Ectodermal cell (in vitro differentiated cells): ENCODE results near the gene KDF1.
A peak's percentile ranks its signal among the peaks of the same experiment; 100 is the strongest.

Source experiments
- H3K27ac ChIP-seq: 2 replicates; pipeline ENCODE4 v1.7.0; 2013; ENCODE audit warnings: mild to moderate bottlenecking, low read depth, low read length; ENCODE audit not compliant: insufficient read depth, poor library complexity, severe bottlenecking
- H3K27me3 ChIP-seq: 2 replicates; pipeline ENCODE4 v1.7.0; 2013; ENCODE audit warnings: mild to moderate bottlenecking, low read length; ENCODE audit not compliant: insufficient read depth, control insufficient read depth, poor library complexity, severe bottlenecking
- H3K36me3 ChIP-seq: one replicate; pipeline ENCODE4 v1.7.0; 2013; ENCODE audit warnings: low read length; ENCODE audit not compliant: control insufficient read depth, insufficient read depth
- H3K4me1 ChIP-seq: one replicate; pipeline ENCODE4 v1.7.0; 2013; ENCODE audit warnings: low read length; ENCODE audit not compliant: control insufficient read depth, insufficient read depth
- H3K4me3 ChIP-seq: 2 replicates; pipeline ENCODE4 v1.7.0; 2013; ENCODE audit warnings: low read depth, low read length, control low read depth; ENCODE audit not compliant: insufficient read depth
- H3K9me3 ChIP-seq: 2 replicates; pipeline ENCODE4 v1.7.0; 2013; ENCODE audit warnings: mild to moderate bottlenecking, low read length, moderate library complexity; ENCODE audit not compliant: control insufficient read depth
- WGBS, 2 experiments: methylation state at CpG; one replicate each; pipeline ENCODE4 v1.1.7; 2013; ENCODE audit warnings: missing lambda C conversion rate in 2 of 2; 5-methylcytosine and 5-hydroxymethylcytosine counted together

KDF1 gene

GRCh38 chr1:26976621-26977510 lies 16.6 kb upstream of the KDF1 start:
- H3K4me1 ChIP-seq, result peaks cover 4% of the 10 kb centered on the region

GRCh38 chr1:26972821-26973220 lies 12.6 kb upstream of the KDF1 start:
- WGBS, 2 experiments, result 87 to 93% methylated on average over 4 of the region's 4 CpGs
- peaks cover 4% of the 10 kb centered on the region for H3K4me1 ChIP-seq
- no peak overlapping the region for H3K4me3 ChIP-seq
- no peaks in the 10 kb centered on the region for H3K9me3 ChIP-seq
- no peaks in the 10 kb centered on the region for H3K36me3 ChIP-seq
- H3K27me3 ChIP-seq, result no peaks in the 10 kb centered on the region
- H3K27ac ChIP-seq, result no peak overlapping the region

More at GRCh38 chr1:26976621-26977510, 16.6 kb upstream of the KDF1 start:
- Histone ChIP-seq H3K4me3 (no peak overlapping the region), H3K9me3 (no peaks in the 10 kb centered on the region), H3K27ac (no peak overlapping the region), H3K36me3 (no peaks in the 10 kb centered on the region), H3K27me3 (no peaks in the 10 kb centered on the region)
- WGBS, 2 experiments, result 92 to 95% methylated on average over 3 of the region's 3 CpGs

- peaks cover 4% of the 10 kb centered on the region for H3K4me1 ChIP-seq
- H3K27me3 ChIP-seq, result no peaks in the 10 kb centered on the region
- H3K9me3 ChIP-seq, result no peaks in the 10 kb centered on the region
- H3K4me3 ChIP-seq, result no peak overlapping the region
- 55 to 69% methylated on average over 6 of the region's 6 CpGs for WGBS, 2 experiments
- H3K36me3 ChIP-seq, result no peaks in the 10 kb centered on the region
- no peak overlapping the region for H3K27ac ChIP-seq
Measured at GRCh38 chr1:26972390-26972789, 12.1 kb upstream of the KDF1 start.

GRCh38 chr1:26971590-26971989 lies 11.3 kb upstream of the KDF1 start:
- H3K27me3 ChIP-seq, result peaks cover 2% of the 10 kb centered on the region
- no peaks in the 10 kb centered on the region for H3K36me3 ChIP-seq
- H3K4me1 ChIP-seq, result peaks cover 4% of the 10 kb centered on the region
- no peaks in the 10 kb centered on the region for H3K9me3 ChIP-seq
- no peak overlapping the region for H3K27ac ChIP-seq
- H3K4me3 ChIP-seq, result no peak overlapping the region
- WGBS, 2 experiments, result 82 to 84% methylated on average over 3 of the region's 3 CpGs

- H3K36me3 ChIP-seq, result no peaks in the 10 kb centered on the region
- peaks cover 9% of the 10 kb centered on the region for H3K27me3 ChIP-seq
- no peak overlapping the region for H3K27ac ChIP-seq
- 91 to 93% methylated on average over 7 of the region's 7 CpGs for WGBS, 2 experiments
- peaks cover 4% of the 10 kb centered on the region for H3K4me1 ChIP-seq
- H3K9me3 ChIP-seq, result no peaks in the 10 kb centered on the region
- H3K4me3 ChIP-seq, result no peak overlapping the region
Measured at GRCh38 chr1:26970810-26971209, 10.5 kb upstream of the KDF1 start.

GRCh38 chr1:26965628-26966027 lies 5.4 kb upstream of the KDF1 start:
- Histone ChIP-seq H3K9me3 (no peaks in the 10 kb centered on the region), H3K4me1 (no peaks in the 10 kb centered on the region), H3K27me3 (peaks cover 31% of the 10 kb centered on the region), H3K36me3 (no peaks in the 10 kb centered on the region), H3K27ac (no peak overlapping the region), H3K4me3 (no peak overlapping the region)
- 89 to 94% methylated on average over 7 of the region's 9 CpGs for WGBS, 2 experiments

GRCh38 chr1:26965213-26965612 lies 4.9 kb upstream of the KDF1 start:
- 93 to 94% methylated on average over 6 of the region's 6 CpGs for WGBS, 2 experiments
- Histone ChIP-seq H3K4me3 (no peak overlapping the region), H3K36me3 (no peaks in the 10 kb centered on the region), H3K27me3 (peaks cover 35% of the 10 kb centered on the region), H3K9me3 (no peaks in the 10 kb centered on the region), H3K4me1 (no peaks in the 10 kb centered on the region), H3K27ac (no peak overlapping the region)

- Histone ChIP-seq H3K27me3 (peaks cover 64% of the 10 kb centered on the region), H3K27ac (no peak overlapping the region), H3K4me3 (no peak overlapping the region), H3K9me3 (no peaks in the 10 kb centered on the region), H3K4me1 (no peaks in the 10 kb centered on the region), H3K36me3 (no peaks in the 10 kb centered on the region)
- 82 to 91% methylated on average over 3 of the region's 3 CpGs for WGBS, 2 experiments
Measured at GRCh38 chr1:26961826-26962225, 1.6 kb upstream of the KDF1 start.

- 17 to 26% methylated on average over 3 of the region's 3 CpGs for WGBS, 2 experiments
- H3K4me1 ChIP-seq, result no peaks in the 10 kb centered on the region
- H3K27ac ChIP-seq, result no peak overlapping the region
- peaks cover 56% of the 10 kb centered on the region for H3K27me3 ChIP-seq
- peak overlapping the region; percentile 50 for H3K4me3 ChIP-seq
- no peaks in the 10 kb centered on the region for H3K36me3 ChIP-seq
- H3K9me3 ChIP-seq, result no peaks in the 10 kb centered on the region
Measured at GRCh38 chr1:26960625-26960966, 328 bp upstream of the KDF1 start.

GRCh38 chr1:26959270-26959669 lies 998 bp downstream of the KDF1 start:
- peaks cover 56% of the 10 kb centered on the region for H3K27me3 ChIP-seq
- H3K4me1 ChIP-seq, result no peaks in the 10 kb centered on the region
- 42 to 43% methylated on average over 13 of the region's 13 CpGs for WGBS, 2 experiments
- peak overlapping the region; percentile 50 for H3K4me3 ChIP-seq
- no peaks in the 10 kb centered on the region for H3K36me3 ChIP-seq
- no peaks in the 10 kb centered on the region for H3K9me3 ChIP-seq
- no peak overlapping the region for H3K27ac ChIP-seq
